Caco-2 (cell line): Measurements from ENCODE around the gene DDX49. TPM values are rescaled to one million over a fixed set of nuclear protein-coding genes. Genes with fewer than 3 reads are reported as not detected.
A peak's percentile ranks its signal among the peaks of the same experiment; 100 is the strongest.

Source experiments
- BruUV-seq: library from RNA; stranded (reverse); fragments of 400-500 nt; replicated peaks from 2 replicates; lab custom pipeline; 2021; lab: Mats Ljungman, UMichigan
- CTCF ChIA-PET: fragments of 300-600 bp; sonication (Branson Sonifier 250); formaldehyde crosslinking; loops from one replicate; lab custom pipeline; 2022; ENCODE audit warnings: antibody characterized with exemption; lab: Charles Lee
- POLR2A ChIA-PET: fragments of 300-600 bp; sonication (Branson Sonifier 250); formaldehyde crosslinking; loops from one replicate; lab custom pipeline; 2022; ENCODE audit warnings: antibody characterized with exemption; lab: Charles Lee
- DNase-seq, 2 experiments: peaks; one replicate each; pipeline versions ENCODE4 v3.0.0 to v3.0.0-alpha.2; 2020 to 2022
- H3K27me3 ChIP-seq: replicated peaks from 2 replicates; pipeline ENCODE4 v1.6.0; 2011; ENCODE audit warnings: low read length; ENCODE audit not compliant: control insufficient read depth, insufficient read depth
- H3K36me3 ChIP-seq: 2 replicates; pipeline ENCODE4 v1.5.1; 2011; ENCODE audit warnings: low read length; ENCODE audit not compliant: control insufficient read depth, insufficient read depth
- H3K4me1 ChIP-seq: fragments of 250-450 bp; sonication (Bioruptor Pico); 2 replicates; pipeline ENCODE4 v1.5.1; 2020; ENCODE audit warnings: mild to moderate bottlenecking
- H3K4me3 ChIP-seq: 2 replicates; pipeline ENCODE4 v1.5.1; 2011; ENCODE audit warnings: low read depth, mild to moderate bottlenecking, control low read depth, low read length
- H3K9me3 ChIP-seq: fragments of 250-450 bp; sonication (Bioruptor Pico); 2 replicates; pipeline ENCODE4 v1.5.1; 2020; ENCODE audit warnings: mild to moderate bottlenecking, moderate library complexity
- H3K27ac Mint-ChIP-seq: one replicate; pipeline ENCODE4 v1.8.0; 2022; ENCODE audit warnings: mixed read lengths; ENCODE audit not compliant: unreplicated experiment
- H3K27me3 Mint-ChIP-seq: one replicate; pipeline ENCODE4 v1.8.0; 2022; ENCODE audit warnings: mixed read lengths; ENCODE audit not compliant: insufficient read depth, unreplicated experiment
- H3K36me3 Mint-ChIP-seq: one replicate; pipeline ENCODE4 v1.8.0; 2022; ENCODE audit warnings: mild to moderate bottlenecking, mixed read lengths; ENCODE audit not compliant: insufficient read depth, unreplicated experiment
- H3K4me1 Mint-ChIP-seq: one replicate; pipeline ENCODE4 v1.8.0; 2022; ENCODE audit warnings: low read depth, mixed read lengths; ENCODE audit not compliant: unreplicated experiment
- H3K4me3 Mint-ChIP-seq: one replicate; pipeline ENCODE4 v1.8.0; 2022; ENCODE audit warnings: mild to moderate bottlenecking, moderate library complexity, mixed read lengths; ENCODE audit not compliant: unreplicated experiment
- H3K9me3 Mint-ChIP-seq: one replicate; pipeline ENCODE4 v1.8.0; 2022; ENCODE audit warnings: mixed read lengths; ENCODE audit not compliant: unreplicated experiment
- intact Hi-C: fragments of 100-400 bp; cut with micrococcal nuclease; formaldehyde crosslinking; loops from one replicate; pipeline ENCODE4 v1.10.0; 2022; ENCODE audit not compliant: unreplicated experiment
- total RNA-seq: library from RNA; stranded (reverse); gene quantifications from 2 replicates; pipeline ENCODE4 v1.2.3, GENCODE V29; 2022
- TF ChIP-seq, protein P1 (sequence below), 2 experiments: fragments of 200-600 bp in 1 of 2; IDR thresholded peaks; 1 replicate in 1 of 2; 2 replicates in 1 of 2; pipeline versions ENCODE4 v1.5.1 to v1.8.0; 2011 to 2022; ENCODE audit warnings: antibody characterized with exemption in 1 of 2, control low read depth in 1 of 2, inconsistent platforms in 1 of 2, low read depth in 1 of 2, low read length in 1 of 2, mild to moderate bottlenecking in 1 of 2, moderate library complexity in 1 of 2; ENCODE audit not compliant: insufficient read depth in 1 of 2, severe bottlenecking in 1 of 2, unreplicated experiment in 1 of 2

The DDX49 gene
- total RNA-seq, 1 experiment from 2014 or later: 48.7 TPM

- ChIA-PET CTCF (no interaction called here), POLR2A (no interaction called here)
- no peak for DNase-seq
- H3K4me1 Mint-ChIP-seq: peaks cover 6% of the 10 kb centered on the region
- no TSS peak for BruUV-seq
- H3K27me3 Mint-ChIP-seq: no peaks in the 10 kb centered on the region
- intact Hi-C loops: no loop called here
- H3K9me3 Mint-ChIP-seq: peaks cover 9% of the 10 kb centered on the region
- Histone ChIP-seq H3K9me3 (peaks cover 8% of the 10 kb centered on the region; the same call in 1 of the 2 replicates), H3K36me3 (peaks cover 11% of the 10 kb centered on the region; the same call in 1 of the 2 replicates), H3K27me3 (no peaks in the 10 kb centered on the region), H3K4me3 (no peak overlapping the region), H3K4me1 (peaks cover 2% of the 10 kb centered on the region)
- peaks cover 83% of the 10 kb centered on the region for H3K36me3 Mint-ChIP-seq
- no peak overlapping the region for H3K27ac Mint-ChIP-seq
- TF ChIP-seq, protein P1, sequence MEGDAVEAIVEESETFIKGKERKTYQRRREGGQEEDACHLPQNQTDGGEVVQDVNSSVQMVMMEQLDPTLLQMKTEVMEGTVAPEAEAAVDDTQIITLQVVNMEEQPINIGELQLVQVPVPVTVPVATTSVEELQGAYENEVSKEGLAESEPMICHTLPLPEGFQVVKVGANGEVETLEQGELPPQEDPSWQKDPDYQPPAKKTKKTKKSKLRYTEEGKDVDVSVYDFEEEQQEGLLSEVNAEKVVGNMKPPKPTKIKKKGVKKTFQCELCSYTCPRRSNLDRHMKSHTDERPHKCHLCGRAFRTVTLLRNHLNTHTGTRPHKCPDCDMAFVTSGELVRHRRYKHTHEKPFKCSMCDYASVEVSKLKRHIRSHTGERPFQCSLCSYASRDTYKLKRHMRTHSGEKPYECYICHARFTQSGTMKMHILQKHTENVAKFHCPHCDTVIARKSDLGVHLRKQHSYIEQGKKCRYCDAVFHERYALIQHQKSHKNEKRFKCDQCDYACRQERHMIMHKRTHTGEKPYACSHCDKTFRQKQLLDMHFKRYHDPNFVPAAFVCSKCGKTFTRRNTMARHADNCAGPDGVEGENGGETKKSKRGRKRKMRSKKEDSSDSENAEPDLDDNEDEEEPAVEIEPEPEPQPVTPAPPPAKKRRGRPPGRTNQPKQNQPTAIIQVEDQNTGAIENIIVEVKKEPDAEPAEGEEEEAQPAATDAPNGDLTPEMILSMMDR (IDR thresholded peaks at IDR 0.05; ENCODE audit: insufficient read depth in 1 of 2, low read depth in 1 of 2, low read length in 1 of 2, severe bottlenecking in 1 of 2, unreplicated experiment in 1 of 2): no peak
- no peak overlapping the region for H3K4me3 Mint-ChIP-seq
Observed at GRCh38 chr19:18876865-18877264, 42.6 kb upstream of the DDX49 start.

- intact Hi-C loops: no loop called here
- no peak overlapping the region for H3K4me3 ChIP-seq
Observed at GRCh38 chr19:18878058-18878797, 41.3 kb upstream of the DDX49 start.

DNA sequence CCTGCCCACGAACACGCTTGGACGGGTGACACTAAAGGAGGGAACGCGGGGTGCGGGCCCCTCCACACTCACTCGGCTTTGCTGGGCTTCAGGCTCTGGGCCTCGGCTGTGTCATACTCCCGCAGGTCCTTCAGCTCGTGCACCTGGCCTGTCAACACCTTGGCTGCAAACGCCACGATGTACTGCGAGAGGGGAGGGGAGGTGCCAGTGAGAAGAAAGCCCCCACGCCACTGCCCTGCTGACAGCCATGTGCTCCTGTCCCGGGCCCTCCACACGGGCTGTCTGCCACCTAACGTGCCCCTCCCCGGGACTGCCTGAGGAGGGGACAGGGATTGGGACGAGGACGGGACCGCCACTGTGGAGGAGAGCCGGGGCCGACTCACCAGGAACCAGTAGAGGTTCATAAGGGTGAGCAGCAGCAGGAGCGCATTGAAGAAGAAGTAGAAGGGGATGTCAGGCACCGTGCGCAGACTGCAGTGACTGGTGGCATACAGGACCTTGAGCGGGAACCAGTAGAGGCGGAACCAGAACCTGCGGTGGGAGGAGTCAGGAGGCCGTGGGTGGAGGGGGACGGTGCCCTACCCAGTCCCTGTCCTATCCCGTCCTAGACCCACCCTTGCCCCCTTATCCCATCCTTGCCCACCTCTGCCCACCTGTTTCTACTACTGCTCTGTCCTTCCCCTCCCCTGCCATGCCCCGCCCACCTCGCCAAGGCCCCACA lies 40.5 kb upstream of the DDX49 start:
- H3K9me3 ChIP-seq: peaks cover 8% of the 10 kb centered on the region; the same call in 1 of the 2 replicates
- Mint-ChIP-seq H3K27me3 (no peaks in the 10 kb centered on the region), H3K36me3 (peaks cover 75% of the 10 kb centered on the region), H3K9me3 (peaks cover 8% of the 10 kb centered on the region), H3K27ac (no peak overlapping the region), H3K4me1 (no peaks in the 10 kb centered on the region), H3K4me3 (no peak overlapping the region)
- intact Hi-C loops: no loop called here
- ChIA-PET POLR2A (no interaction called here), CTCF (no interaction called here)
- no peak overlapping the region for H3K4me3 ChIP-seq
- no peaks in the 10 kb centered on the region for H3K4me1 ChIP-seq
- TF ChIP-seq, protein P1 (IDR thresholded peaks at IDR 0.05; ENCODE audit: insufficient read depth in 1 of 2, low read depth in 1 of 2, low read length in 1 of 2, severe bottlenecking in 1 of 2, unreplicated experiment in 1 of 2): no peak
- H3K27me3 ChIP-seq: no peaks in the 10 kb centered on the region
- BruUV-seq: no TSS peak
- H3K36me3 ChIP-seq: peaks cover 9% of the 10 kb centered on the region; the same call in 1 of the 2 replicates
- DNase-seq: no peak

More at GRCh38 chr19:18878058-18878797, 41.3 kb upstream of the DDX49 start:
- H3K4me3 Mint-ChIP-seq: no peak overlapping the region
- peaks cover 9% of the 10 kb centered on the region for H3K9me3 Mint-ChIP-seq
- no peaks in the 10 kb centered on the region for H3K27me3 ChIP-seq
- ChIA-PET CTCF (no interaction called here), POLR2A (no interaction called here)
- no peak for DNase-seq
- TF ChIP-seq, protein P1 (IDR thresholded peaks at IDR 0.05; ENCODE audit: insufficient read depth in 1 of 2, low read depth in 1 of 2, low read length in 1 of 2, severe bottlenecking in 1 of 2, unreplicated experiment in 1 of 2): no peak
- BruUV-seq: TSS peak; percentile 35
- no peaks in the 10 kb centered on the region for H3K27me3 Mint-ChIP-seq
- H3K9me3 ChIP-seq: peaks cover 8% of the 10 kb centered on the region; the same call in 1 of the 2 replicates
- H3K36me3 ChIP-seq: peaks cover 11% of the 10 kb centered on the region; the same call in 1 of the 2 replicates
- H3K36me3 Mint-ChIP-seq: peaks cover 77% of the 10 kb centered on the region
- H3K27ac Mint-ChIP-seq: no peak overlapping the region
- peaks cover 1% of the 10 kb centered on the region for H3K4me1 Mint-ChIP-seq
- H3K4me1 ChIP-seq: no peaks in the 10 kb centered on the region
